ENCODE data around the gene KDM8.

DNA sequence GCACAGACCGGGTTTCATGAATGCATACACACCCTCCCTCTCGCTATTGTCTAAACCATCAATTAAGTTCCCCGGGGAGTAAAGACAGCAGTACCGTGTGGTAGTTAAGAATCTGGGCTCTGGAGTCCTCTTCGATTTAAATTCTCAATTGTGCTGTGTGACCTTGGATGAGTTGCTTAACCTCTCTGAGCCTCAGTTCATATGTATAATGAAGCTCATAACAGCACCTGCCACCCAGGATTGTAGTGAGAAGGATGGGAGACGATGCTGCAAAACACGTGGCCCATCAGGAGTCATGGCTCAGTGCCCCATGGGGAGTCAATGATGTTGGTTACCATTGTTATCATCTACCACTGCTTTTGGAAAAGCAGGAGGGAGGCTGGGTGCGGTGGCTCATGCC, 34.5 kb upstream of the KDM8 start:
- TF ChIP-seq, protein P1, sequence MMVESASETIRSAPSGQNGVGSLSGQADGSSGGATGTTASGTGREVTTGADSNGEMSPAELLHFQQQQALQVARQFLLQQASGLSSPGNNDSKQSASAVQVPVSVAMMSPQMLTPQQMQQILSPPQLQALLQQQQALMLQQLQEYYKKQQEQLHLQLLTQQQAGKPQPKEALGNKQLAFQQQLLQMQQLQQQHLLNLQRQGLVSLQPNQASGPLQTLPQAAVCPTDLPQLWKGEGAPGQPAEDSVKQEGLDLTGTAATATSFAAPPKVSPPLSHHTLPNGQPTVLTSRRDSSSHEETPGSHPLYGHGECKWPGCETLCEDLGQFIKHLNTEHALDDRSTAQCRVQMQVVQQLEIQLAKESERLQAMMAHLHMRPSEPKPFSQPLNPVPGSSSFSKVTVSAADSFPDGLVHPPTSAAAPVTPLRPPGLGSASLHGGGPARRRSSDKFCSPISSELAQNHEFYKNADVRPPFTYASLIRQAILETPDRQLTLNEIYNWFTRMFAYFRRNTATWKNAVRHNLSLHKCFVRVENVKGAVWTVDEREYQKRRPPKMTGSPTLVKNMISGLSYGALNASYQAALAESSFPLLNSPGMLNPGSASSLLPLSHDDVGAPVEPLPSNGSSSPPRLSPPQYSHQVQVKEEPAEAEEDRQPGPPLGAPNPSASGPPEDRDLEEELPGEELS (CRISPR knock-in tag; IDR thresholded peaks at IDR 0.05), result no peak
- TF ChIP-seq, protein P2, sequence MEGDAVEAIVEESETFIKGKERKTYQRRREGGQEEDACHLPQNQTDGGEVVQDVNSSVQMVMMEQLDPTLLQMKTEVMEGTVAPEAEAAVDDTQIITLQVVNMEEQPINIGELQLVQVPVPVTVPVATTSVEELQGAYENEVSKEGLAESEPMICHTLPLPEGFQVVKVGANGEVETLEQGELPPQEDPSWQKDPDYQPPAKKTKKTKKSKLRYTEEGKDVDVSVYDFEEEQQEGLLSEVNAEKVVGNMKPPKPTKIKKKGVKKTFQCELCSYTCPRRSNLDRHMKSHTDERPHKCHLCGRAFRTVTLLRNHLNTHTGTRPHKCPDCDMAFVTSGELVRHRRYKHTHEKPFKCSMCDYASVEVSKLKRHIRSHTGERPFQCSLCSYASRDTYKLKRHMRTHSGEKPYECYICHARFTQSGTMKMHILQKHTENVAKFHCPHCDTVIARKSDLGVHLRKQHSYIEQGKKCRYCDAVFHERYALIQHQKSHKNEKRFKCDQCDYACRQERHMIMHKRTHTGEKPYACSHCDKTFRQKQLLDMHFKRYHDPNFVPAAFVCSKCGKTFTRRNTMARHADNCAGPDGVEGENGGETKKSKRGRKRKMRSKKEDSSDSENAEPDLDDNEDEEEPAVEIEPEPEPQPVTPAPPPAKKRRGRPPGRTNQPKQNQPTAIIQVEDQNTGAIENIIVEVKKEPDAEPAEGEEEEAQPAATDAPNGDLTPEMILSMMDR (IDR thresholded peaks at IDR 0.05), result no peak
- TF ChIP-seq, protein P3, sequence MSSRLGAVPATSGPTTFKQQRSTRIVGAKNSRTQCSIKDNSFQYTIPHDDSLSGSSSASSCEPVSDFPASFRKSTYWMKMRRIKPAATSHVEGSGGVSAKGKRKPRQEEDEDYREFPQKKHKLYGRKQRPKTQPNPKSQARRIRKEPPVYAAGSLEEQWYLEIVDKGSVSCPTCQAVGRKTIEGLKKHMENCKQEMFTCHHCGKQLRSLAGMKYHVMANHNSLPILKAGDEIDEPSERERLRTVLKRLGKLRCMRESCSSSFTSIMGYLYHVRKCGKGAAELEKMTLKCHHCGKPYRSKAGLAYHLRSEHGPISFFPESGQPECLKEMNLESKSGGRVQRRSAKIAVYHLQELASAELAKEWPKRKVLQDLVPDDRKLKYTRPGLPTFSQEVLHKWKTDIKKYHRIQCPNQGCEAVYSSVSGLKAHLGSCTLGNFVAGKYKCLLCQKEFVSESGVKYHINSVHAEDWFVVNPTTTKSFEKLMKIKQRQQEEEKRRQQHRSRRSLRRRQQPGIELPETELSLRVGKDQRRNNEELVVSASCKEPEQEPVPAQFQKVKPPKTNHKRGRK (CRISPR knock-in tag; IDR thresholded peaks at IDR 0.05; ENCODE audit: borderline replicate concordance), result no peak
- TF ChIP-seq JUN (CRISPR knock-in tag; IDR thresholded peaks at IDR 0.05) (no peak), NR2C2 (CRISPR knock-in tag; IDR thresholded peaks at IDR 0.05) (no peak), CREB1 (CRISPR knock-in tag; IDR thresholded peaks at IDR 0.05) (no peak), SP1 (CRISPR knock-in tag; conservative IDR thresholded peaks at IDR 0.05) (no peak)
- TF ChIP-seq, protein P4, sequence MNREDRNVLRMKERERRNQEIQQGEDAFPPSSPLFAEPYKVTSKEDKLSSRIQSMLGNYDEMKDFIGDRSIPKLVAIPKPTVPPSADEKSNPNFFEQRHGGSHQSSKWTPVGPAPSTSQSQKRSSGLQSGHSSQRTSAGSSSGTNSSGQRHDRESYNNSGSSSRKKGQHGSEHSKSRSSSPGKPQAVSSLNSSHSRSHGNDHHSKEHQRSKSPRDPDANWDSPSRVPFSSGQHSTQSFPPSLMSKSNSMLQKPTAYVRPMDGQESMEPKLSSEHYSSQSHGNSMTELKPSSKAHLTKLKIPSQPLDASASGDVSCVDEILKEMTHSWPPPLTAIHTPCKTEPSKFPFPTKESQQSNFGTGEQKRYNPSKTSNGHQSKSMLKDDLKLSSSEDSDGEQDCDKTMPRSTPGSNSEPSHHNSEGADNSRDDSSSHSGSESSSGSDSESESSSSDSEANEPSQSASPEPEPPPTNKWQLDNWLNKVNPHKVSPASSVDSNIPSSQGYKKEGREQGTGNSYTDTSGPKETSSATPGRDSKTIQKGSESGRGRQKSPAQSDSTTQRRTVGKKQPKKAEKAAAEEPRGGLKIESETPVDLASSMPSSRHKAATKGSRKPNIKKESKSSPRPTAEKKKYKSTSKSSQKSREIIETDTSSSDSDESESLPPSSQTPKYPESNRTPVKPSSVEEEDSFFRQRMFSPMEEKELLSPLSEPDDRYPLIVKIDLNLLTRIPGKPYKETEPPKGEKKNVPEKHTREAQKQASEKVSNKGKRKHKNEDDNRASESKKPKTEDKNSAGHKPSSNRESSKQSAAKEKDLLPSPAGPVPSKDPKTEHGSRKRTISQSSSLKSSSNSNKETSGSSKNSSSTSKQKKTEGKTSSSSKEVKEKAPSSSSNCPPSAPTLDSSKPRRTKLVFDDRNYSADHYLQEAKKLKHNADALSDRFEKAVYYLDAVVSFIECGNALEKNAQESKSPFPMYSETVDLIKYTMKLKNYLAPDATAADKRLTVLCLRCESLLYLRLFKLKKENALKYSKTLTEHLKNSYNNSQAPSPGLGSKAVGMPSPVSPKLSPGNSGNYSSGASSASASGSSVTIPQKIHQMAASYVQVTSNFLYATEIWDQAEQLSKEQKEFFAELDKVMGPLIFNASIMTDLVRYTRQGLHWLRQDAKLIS (CRISPR knock-in tag; IDR thresholded peaks at IDR 0.05; ENCODE audit: borderline replicate concordance), result no peak
